IPS-18a (cell line): ENCODE measurements around the gene ARL2BP.
A peak's percentile ranks its signal among the peaks of the same experiment; 100 is the strongest.

Experiments used
- H3K27ac ChIP-seq: one replicate; pipeline ENCODE4 v1.5.1; 2013; ENCODE audit warnings: low read length
- H3K27me3 ChIP-seq: one replicate; pipeline ENCODE4 v1.6.1; 2013; ENCODE audit warnings: mild to moderate bottlenecking, low read length; ENCODE audit not compliant: control insufficient read depth, insufficient read depth
- H3K36me3 ChIP-seq: one replicate; pipeline ENCODE4 v1.6.1; 2013; ENCODE audit warnings: low read depth, low read length; ENCODE audit not compliant: control insufficient read depth
- H3K4me1 ChIP-seq: one replicate; pipeline ENCODE4 v1.6.1; 2013; ENCODE audit warnings: low read depth, low read length; ENCODE audit not compliant: control insufficient read depth
- H3K4me3 ChIP-seq: one replicate; pipeline ENCODE4 v1.5.1; 2013; ENCODE audit warnings: low read length
- H3K9ac ChIP-seq: one replicate; pipeline ENCODE4 v1.6.1; 2013; ENCODE audit warnings: mild to moderate bottlenecking, low read length, moderate library complexity
- H3K9me3 ChIP-seq: one replicate; pipeline ENCODE4 v1.6.1; 2013; ENCODE audit warnings: low read depth, low read length; ENCODE audit not compliant: control insufficient read depth

Gene ARL2BP

DNA sequence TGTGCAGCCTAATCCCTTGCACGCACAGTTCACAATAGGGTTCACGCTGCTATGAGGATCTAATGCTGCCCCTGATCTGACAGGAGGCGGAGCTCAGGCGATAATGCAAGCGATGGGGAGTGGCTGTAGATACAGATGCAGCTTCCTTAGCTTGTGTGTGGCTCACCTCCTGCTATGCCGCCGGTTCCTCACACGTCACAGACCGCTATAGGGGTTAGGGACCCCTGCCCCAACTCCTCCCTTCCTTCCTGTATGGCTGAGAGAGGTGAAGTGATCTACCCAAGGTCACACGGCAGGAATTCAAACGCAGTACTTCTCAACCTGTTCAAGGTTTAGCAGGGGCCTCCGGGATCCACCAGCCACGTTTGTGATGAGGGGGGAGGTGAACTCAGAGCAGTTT, 52.8 kb downstream of the ARL2BP start:
- Histone ChIP-seq H3K27ac (no peak overlapping the region), H3K9me3 (no peaks in the 10 kb centered on the region), H3K4me3 (no peak overlapping the region), H3K4me1 (peaks cover 12% of the 10 kb centered on the region), H3K9ac (no peak overlapping the region), H3K36me3 (no peaks in the 10 kb centered on the region), H3K27me3 (peaks cover 9% of the 10 kb centered on the region)

GRCh38 chr16:57299009-57299718, 54.1 kb downstream of the ARL2BP start:
- no peak overlapping the region for H3K27ac ChIP-seq
- peaks cover 9% of the 10 kb centered on the region for H3K27me3 ChIP-seq
- H3K4me3 ChIP-seq, result peak overlapping the region; percentile 99
- H3K36me3 ChIP-seq, result no peaks in the 10 kb centered on the region
- no peaks in the 10 kb centered on the region for H3K9me3 ChIP-seq
- peaks cover 12% of the 10 kb centered on the region for H3K4me1 ChIP-seq
- H3K9ac ChIP-seq, result peak overlapping the region; percentile 66

DNA sequence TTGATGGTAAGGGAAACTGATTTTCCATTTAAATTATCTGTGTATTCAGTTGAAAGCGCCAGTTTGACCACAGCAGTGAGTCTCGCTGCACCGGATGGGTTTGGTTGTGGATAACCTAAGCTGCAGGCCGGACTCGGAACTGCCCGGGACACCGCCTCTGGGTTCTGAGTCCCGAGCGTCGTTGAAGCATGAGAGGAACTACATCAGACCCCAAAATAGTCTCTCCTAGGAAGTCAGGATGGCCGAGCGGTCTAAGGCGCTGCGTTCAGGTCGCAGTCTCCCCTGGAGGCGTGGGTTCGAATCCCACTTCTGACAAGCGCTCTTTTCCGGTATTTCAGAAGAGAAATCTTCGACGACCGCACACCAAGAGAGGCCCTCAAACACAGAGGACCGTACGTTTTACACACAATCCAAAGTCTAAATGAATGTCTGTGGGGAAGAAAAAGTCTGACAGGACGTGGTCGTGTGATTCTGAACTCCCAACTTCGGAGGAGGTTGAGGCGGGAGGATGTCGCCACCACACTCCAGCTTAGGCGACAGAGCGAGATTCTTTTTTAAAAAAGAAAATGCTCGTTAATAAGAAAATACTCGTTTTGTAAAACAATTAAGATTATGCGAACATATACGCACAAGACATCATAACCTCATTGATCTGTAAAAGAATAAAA, 54.8 kb downstream of the ARL2BP start:
- Histone ChIP-seq H3K9me3 (no peaks in the 10 kb centered on the region), H3K9ac (peak overlapping the region; percentile 66), H3K27ac (no peak overlapping the region), H3K27me3 (peaks cover 9% of the 10 kb centered on the region), H3K4me1 (peaks cover 12% of the 10 kb centered on the region), H3K4me3 (peak overlapping the region; percentile 99), H3K36me3 (no peaks in the 10 kb centered on the region)

GRCh38 chr16:57300387-57301125, 55.5 kb downstream of the ARL2BP start:
- Histone ChIP-seq H3K36me3 (no peaks in the 10 kb centered on the region), H3K4me3 (peak overlapping the region; percentile 99), H3K9ac (peak overlapping the region; percentile 33), H3K9me3 (no peaks in the 10 kb centered on the region), H3K4me1 (peaks cover 12% of the 10 kb centered on the region), H3K27me3 (peaks cover 9% of the 10 kb centered on the region), H3K27ac (no peak overlapping the region)

DNA sequence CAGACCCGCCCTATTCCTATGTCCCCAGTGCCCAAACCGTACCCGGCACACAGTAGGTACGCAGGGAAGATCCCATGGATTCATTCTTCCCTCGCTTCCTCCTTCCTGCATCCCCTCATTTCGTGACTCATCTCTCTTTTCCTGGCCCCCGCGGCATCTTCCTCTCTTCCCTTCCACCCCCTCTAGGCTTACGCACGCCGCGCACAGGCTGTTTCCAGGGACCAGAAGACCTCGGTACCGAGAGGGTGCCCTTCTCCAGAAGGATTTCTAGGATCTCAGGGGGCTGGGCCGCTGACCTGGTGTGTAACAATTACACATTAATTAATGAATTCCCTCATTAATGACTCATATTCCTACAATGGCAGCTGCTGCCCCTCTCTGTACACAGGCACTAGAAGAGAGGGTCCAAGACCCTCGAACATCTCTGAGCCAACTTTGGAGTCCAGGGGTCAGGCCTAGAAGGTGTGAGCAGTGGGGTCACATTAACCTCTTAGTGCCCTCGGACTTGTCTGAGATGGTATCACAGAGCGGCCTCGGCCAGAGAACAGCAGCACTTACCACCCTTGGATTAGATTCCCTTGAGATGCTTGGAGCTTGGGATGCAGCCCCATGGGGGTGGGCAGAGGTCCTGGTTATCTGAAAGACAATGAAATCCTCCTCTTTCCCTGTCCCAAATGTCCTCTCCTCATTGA, 56.2 kb downstream of the ARL2BP start:
- Histone ChIP-seq H3K9ac (peak overlapping the region; percentile 33), H3K9me3 (no peaks in the 10 kb centered on the region), H3K36me3 (no peaks in the 10 kb centered on the region), H3K27me3 (peaks cover 9% of the 10 kb centered on the region), H3K4me3 (peak overlapping the region; percentile 85), H3K27ac (no peak overlapping the region), H3K4me1 (peaks cover 12% of the 10 kb centered on the region)
